HG03558 (cell line): ENCODE data around the gene EMC6.
"Not testable (repeated sequence)": the region's sequence is repeated elsewhere in the genome, so short reads cannot be mapped to it uniquely, and the experiment has no call there.

Experiments used
- ATAC-seq: cut with Tn5 transposase; IDR thresholded peaks from one replicate; pipeline ENCODE4 v1.9.1; 2021; ENCODE audit warnings: moderate number of reproducible peaks; ENCODE audit not compliant: unreplicated experiment; ENCODE audit errors: extremely low read depth

EMC6 gene

GRCh38 chr17:3699951-3700350 is 31.3 kb downstream of the EMC6 start:
- no peak for ATAC-seq

GRCh38 chr17:3702041-3702539 is 33.5 kb downstream of the EMC6 start:
- ATAC-seq = not testable (repeated sequence)

GRCh38 chr17:3704931-3705717 is 36.5 kb downstream of the EMC6 start:
- no peak for ATAC-seq

DNA sequence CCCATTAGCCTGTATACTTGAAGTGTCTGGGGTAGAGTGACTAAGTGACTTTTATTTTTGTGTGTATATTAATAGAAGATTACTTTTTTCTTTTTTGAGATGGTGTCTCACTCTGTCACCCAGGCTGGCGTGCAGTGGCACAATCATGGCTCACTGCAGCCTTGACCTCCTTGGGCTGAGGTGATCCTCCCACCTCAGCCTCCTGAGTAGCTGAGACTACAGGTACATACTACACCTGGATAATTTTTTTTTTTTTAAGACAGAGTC is 37.0 kb downstream of the EMC6 start:
- not testable (repeated sequence) for ATAC-seq

DNA sequence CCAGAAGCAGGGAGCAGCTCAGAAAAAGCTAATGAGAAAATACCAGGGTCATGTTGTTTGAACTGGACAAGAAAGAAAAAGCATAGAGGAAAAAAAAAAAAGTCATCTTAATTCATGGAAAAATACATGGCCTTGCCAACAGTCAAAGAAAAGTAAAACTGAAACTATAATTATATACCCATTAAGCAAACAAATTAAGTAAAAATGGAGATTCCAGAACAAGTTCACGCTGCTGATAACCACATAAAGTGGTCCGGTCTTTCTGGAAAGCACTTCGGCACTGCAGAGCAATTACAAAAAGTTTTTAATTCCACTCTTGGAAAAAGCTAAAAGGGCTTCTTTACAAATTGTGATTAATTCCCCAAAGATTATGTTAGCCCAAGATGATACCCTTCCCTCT is 39.8 kb downstream of the EMC6 start:
- ATAC-seq = no peak

GRCh38 chr17:3710951-3711383 is 42.4 kb downstream of the EMC6 start:
- peak; percentile 80 for ATAC-seq

- no peak for ATAC-seq
Observed at GRCh38 chr17:3712811-3713463, 44.3 kb downstream of the EMC6 start.

DNA sequence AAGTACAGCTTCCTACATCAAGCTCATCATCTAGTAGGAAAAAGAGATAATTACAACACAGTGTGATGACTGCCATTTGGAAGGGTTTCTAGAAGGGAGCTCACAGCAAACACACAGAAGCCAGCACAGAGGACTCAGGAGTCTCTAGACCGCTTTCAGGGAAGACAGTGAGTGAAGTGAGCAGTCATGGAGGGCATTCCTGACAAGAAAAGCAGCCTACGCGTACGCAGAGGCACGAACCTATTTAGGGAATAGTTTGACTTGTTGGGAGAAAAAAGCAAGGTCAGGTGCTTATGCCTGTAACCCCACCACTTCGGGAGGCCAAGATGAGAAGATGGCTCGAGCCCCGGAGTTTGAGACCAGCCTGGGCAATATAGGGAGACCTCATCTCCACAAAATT is 46.7 kb downstream of the EMC6 start:
- no peak for ATAC-seq

- no peak for ATAC-seq
Observed at GRCh38 chr17:3718201-3718600, 49.6 kb downstream of the EMC6 start.

GRCh38 chr17:3719265-3719664 is 50.7 kb downstream of the EMC6 start:
- ATAC-seq = no peak
